Activated CD4-positive, alpha-beta T cell treated with anti-CD3 and anti-CD28 coated beads, Interleukin-2, amount 10 ng/mL, durations not matched to agents 7 days and 5 days (primary cell): Measurements from ENCODE around the gene B4GALT7. TPM values are rescaled to one million over a fixed set of nuclear protein-coding genes. Genes with fewer than 3 reads are reported as not detected.

Experiments
- CTCF ChIA-PET: fragments of 350-600 bp; sonication (Branson Sonifier 250); formaldehyde crosslinking; loops from one replicate; lab custom pipeline; 2021; ENCODE audit warnings: antibody characterized with exemption; lab: Charles Lee
- POLR2A ChIA-PET: fragments of 350-600 bp; sonication (Branson Sonifier 250); formaldehyde crosslinking; loops from one replicate; lab custom pipeline; 2021; ENCODE audit warnings: antibody characterized with exemption; lab: Charles Lee
- DNase-seq: peaks from one replicate; pipeline ENCODE4 v3.0.0-alpha.2; 2020
- H3K27ac Mint-ChIP-seq: one replicate; pipeline ENCODE4 v1.8.0; 2021; ENCODE audit warnings: mild to moderate bottlenecking, moderate library complexity, mixed read lengths
- H3K27me3 Mint-ChIP-seq: one replicate; pipeline ENCODE4 v1.8.0; 2021; ENCODE audit warnings: mixed read lengths
- H3K36me3 Mint-ChIP-seq: one replicate; pipeline ENCODE4 v1.8.0; 2021; ENCODE audit warnings: low read depth, mixed read lengths
- H3K4me1 Mint-ChIP-seq: one replicate; pipeline ENCODE4 v1.8.0; 2021; ENCODE audit warnings: mixed read lengths
- H3K4me3 Mint-ChIP-seq: one replicate; pipeline ENCODE4 v1.8.0; 2021; ENCODE audit warnings: mild to moderate bottlenecking, moderate library complexity, mixed read lengths
- H3K9me3 Mint-ChIP-seq: one replicate; pipeline ENCODE4 v1.8.0; 2021; ENCODE audit warnings: mixed read lengths
- total RNA-seq, 2 experiments: library from RNA; stranded (reverse); gene quantifications; one replicate each; pipeline ENCODE4 v1.2.3, GENCODE V29; 2021

The B4GALT7 gene
- total RNA-seq, 2 experiments from 2014 or later = 20.3 to 20.5 TPM

DNA sequence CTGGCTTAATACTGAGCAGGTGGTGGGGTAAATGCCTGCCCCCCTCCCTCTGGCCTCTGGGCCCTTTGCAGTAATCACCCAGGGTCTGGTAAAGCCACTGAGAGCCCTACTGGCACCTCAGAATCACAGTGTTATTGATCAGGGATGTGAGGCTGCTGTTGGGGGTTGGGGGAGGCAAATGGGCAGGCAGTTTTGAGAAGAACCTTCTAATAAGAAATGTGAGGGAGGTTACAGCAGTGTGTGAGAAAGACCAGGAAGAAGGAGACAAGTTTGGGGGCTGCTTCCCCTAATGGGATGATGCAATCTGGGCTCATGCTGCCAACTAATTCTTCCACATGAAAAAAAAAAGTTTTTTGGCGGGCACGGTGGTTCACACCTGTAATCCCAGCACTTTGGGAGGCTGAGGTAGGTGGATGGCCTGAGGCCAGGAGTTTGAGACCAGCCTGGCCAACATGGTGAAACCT lies 3.1 kb upstream of the B4GALT7 start:
- no peak for DNase-seq
- no peaks in the 10 kb centered on the region for H3K9me3 Mint-ChIP-seq
- H3K27me3 Mint-ChIP-seq = no peaks in the 10 kb centered on the region
- H3K4me1 Mint-ChIP-seq = peaks cover 43% of the 10 kb centered on the region
- ChIA-PET POLR2A (no interaction called here), CTCF (interaction anchor here (0.7 kb wide), 1 partner anchor 29 kb away, joined by 3 read pairs; no protein-coding TSS in a partner anchor)
- H3K36me3 Mint-ChIP-seq = peaks cover 42% of the 10 kb centered on the region
- no peak overlapping the region for H3K4me3 Mint-ChIP-seq
- no peak overlapping the region for H3K27ac Mint-ChIP-seq

GRCh38 chr5:177598477-177598876 lies 1.5 kb upstream of the B4GALT7 start:
- H3K27ac Mint-ChIP-seq = peak overlapping the region; percentile 52
- no peaks in the 10 kb centered on the region for H3K9me3 Mint-ChIP-seq
- POLR2A ChIA-PET = no interaction called here
- H3K4me1 Mint-ChIP-seq = peaks cover 35% of the 10 kb centered on the region
- no peak for DNase-seq
- no peaks in the 10 kb centered on the region for H3K27me3 Mint-ChIP-seq
- H3K4me3 Mint-ChIP-seq = peak overlapping the region; percentile 74
- peaks cover 32% of the 10 kb centered on the region for H3K36me3 Mint-ChIP-seq
- CTCF ChIA-PET = interaction anchor here (0.6 to 1.6 kb wide), 2 partner anchors 144 to 1284 kb away, joined by 3 to 4 read pairs; no protein-coding TSS in a partner anchor

DNA sequence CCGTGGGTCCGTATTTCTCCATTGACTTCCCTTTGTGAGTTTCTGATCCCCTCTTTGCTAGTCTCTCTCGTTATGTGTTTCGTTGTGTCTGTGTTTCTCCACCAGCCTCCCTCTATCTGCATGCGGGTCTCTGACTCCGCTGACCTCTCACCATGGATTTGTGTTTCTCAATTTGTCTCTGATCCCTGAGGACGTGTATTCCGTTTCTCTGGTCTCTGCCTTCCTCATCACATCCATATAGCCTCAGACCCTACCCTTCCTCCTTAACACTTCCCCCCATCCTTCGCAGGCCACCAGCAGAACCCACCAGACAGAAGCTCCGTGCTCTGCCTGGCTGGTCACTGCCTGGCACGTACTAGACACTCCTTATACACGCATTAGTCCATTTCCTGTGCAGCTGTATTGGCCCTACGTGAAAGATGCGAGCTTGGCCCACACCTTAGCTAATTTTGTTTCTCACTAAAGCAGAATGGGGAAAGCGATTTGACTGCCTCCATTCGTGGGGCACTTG lies 631 bp downstream of the B4GALT7 start:
- Mint-ChIP-seq H3K4me1 (peaks cover 31% of the 10 kb centered on the region), H3K36me3 (peaks cover 19% of the 10 kb centered on the region), H3K9me3 (no peaks in the 10 kb centered on the region), H3K4me3 (peak overlapping the region; percentile 88), H3K27ac (peak overlapping the region; percentile 79), H3K27me3 (no peaks in the 10 kb centered on the region)
- POLR2A ChIA-PET = no interaction called here
- no peak for DNase-seq
- CTCF ChIA-PET = interaction anchor here (1.5 kb wide), 1 partner anchor 129 kb away, joined by 3 read pairs; no protein-coding TSS in a partner anchor

DNA sequence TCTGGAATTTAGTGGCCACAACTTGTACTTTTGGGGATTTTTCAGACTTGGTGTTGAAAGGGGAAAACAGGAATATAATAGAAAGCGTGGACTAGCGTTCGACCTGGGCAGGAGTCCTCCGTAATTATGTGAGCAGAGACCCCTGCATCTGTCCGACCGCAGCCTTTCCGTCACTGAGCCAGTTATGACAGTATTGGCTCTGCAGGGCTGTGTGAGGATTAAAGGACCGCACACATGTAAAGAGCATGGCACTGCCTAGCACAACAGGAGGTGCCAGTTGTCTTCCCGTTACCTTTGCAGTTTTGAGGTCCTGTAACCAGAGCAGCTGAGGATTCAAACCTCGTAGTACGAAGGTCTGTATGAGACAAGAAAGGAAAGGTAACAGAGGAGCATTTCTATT lies 1.2 kb downstream of the B4GALT7 start:
- H3K9me3 Mint-ChIP-seq = no peaks in the 10 kb centered on the region
- CTCF ChIA-PET = interaction anchor here (1.1 kb wide), 1 partner anchor 9 kb away, joined by 3 read pairs; the partner anchor contains the start of gene TMED9

GRCh38 chr5:177601577-177602457 lies 1.9 kb downstream of the B4GALT7 start:
- Mint-ChIP-seq H3K36me3 (peaks cover 7% of the 10 kb centered on the region), H3K9me3 (no peaks in the 10 kb centered on the region), H3K27me3 (no peaks in the 10 kb centered on the region), H3K4me1 (peaks cover 31% of the 10 kb centered on the region), H3K4me3 (peak overlapping the region; percentile 88), H3K27ac (peak overlapping the region; percentile 42)
- DNase-seq = no peak
- CTCF ChIA-PET = interaction anchor here (1.1 kb wide), 1 partner anchor 10 kb away, joined by 3 read pairs; the partner anchor contains the start of gene TMED9
- POLR2A ChIA-PET = interaction anchor here (0.6 kb wide), 1 partner anchor 100 kb away, joined by 3 read pairs; no protein-coding TSS in a partner anchor

More for the DNA sequence above, 1.2 kb downstream of the B4GALT7 start:
- peak overlapping the region; percentile 88 for H3K4me3 Mint-ChIP-seq
- peaks cover 31% of the 10 kb centered on the region for H3K4me1 Mint-ChIP-seq
- peak overlapping the region; percentile 42 for H3K27ac Mint-ChIP-seq
- POLR2A ChIA-PET = interaction anchor here (0.6 kb wide), 1 partner anchor 101 kb away, joined by 3 read pairs; no protein-coding TSS in a partner anchor
- no peak for DNase-seq
- peaks cover 14% of the 10 kb centered on the region for H3K36me3 Mint-ChIP-seq
- H3K27me3 Mint-ChIP-seq = no peaks in the 10 kb centered on the region

- Mint-ChIP-seq H3K36me3 (peaks cover 5% of the 10 kb centered on the region), H3K4me1 (peaks cover 35% of the 10 kb centered on the region), H3K27ac (no peak overlapping the region), H3K27me3 (no peaks in the 10 kb centered on the region), H3K9me3 (no peaks in the 10 kb centered on the region), H3K4me3 (no peak overlapping the region)
- DNase-seq = no peak
- ChIA-PET CTCF (no interaction called here), POLR2A (no interaction called here)
Measured at GRCh38 chr5:177602458-177602830, 2.5 kb downstream of the B4GALT7 start.

GRCh38 chr5:177603631-177604030 lies 3.7 kb downstream of the B4GALT7 start:
- CTCF ChIA-PET = no interaction called here
- POLR2A ChIA-PET = no interaction called here
- H3K27me3 Mint-ChIP-seq = no peaks in the 10 kb centered on the region
- peaks cover 3% of the 10 kb centered on the region for H3K36me3 Mint-ChIP-seq
- no peaks in the 10 kb centered on the region for H3K9me3 Mint-ChIP-seq
- DNase-seq = no peak
- no peak overlapping the region for H3K27ac Mint-ChIP-seq
- H3K4me3 Mint-ChIP-seq = no peak overlapping the region
- H3K4me1 Mint-ChIP-seq = peaks cover 32% of the 10 kb centered on the region

DNA sequence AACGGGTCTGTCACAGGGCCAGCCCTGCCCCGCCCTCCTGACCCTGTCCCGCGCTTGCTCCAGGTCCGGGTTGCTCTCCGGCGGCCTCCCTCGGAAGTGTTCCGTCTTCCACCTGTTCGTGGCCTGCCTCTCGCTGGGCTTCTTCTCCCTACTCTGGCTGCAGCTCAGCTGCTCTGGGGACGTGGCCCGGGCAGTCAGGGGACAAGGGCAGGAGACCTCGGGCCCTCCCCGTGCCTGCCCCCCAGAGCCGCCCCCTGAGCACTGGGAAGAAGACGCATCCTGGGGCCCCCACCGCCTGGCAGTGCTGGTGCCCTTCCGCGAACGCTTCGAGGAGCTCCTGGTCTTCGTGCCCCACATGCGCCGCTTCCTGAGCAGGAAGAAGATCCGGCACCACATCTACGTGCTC lies 4.2 kb downstream of the B4GALT7 start:
- no peaks in the 10 kb centered on the region for H3K9me3 Mint-ChIP-seq
- peaks cover 3% of the 10 kb centered on the region for H3K36me3 Mint-ChIP-seq
- DNase-seq = no peak
- POLR2A ChIA-PET = no interaction called here
- CTCF ChIA-PET = no interaction called here
- H3K4me3 Mint-ChIP-seq = no peak overlapping the region
- H3K27ac Mint-ChIP-seq = no peak overlapping the region
- H3K4me1 Mint-ChIP-seq = peaks cover 28% of the 10 kb centered on the region
- no peaks in the 10 kb centered on the region for H3K27me3 Mint-ChIP-seq

- peaks cover 26% of the 10 kb centered on the region for H3K4me1 Mint-ChIP-seq
- no peak overlapping the region for H3K4me3 Mint-ChIP-seq
- no peaks in the 10 kb centered on the region for H3K27me3 Mint-ChIP-seq
- H3K36me3 Mint-ChIP-seq = peaks cover 3% of the 10 kb centered on the region
- H3K9me3 Mint-ChIP-seq = no peaks in the 10 kb centered on the region
- ChIA-PET POLR2A (no interaction called here), CTCF (no interaction called here)
- DNase-seq = no peak
- no peak overlapping the region for H3K27ac Mint-ChIP-seq
Measured at GRCh38 chr5:177604656-177605055, 4.7 kb downstream of the B4GALT7 start.

DNA sequence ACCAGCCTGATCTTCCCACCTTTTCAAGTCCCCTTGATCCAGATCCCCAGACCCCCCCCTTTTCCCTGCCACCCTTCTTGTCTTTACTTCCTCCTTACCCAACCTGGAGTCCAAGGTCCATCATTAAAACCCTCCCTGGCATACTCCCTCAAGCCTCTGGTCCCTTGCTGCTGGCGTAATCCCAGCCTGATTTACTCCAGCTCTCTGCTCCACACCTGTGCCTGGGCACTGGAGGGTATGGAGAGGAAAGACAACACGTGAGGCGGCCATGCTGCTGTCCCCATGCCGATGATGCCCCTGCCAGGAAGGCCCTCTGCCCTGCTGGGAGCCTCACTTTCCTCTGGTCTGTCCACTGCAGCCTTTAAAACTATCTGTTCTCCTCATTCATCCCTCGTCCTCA lies 5.1 kb downstream of the B4GALT7 start:
- CTCF ChIA-PET = no interaction called here
- peak overlapping the region; percentile 58 for H3K27ac Mint-ChIP-seq

DNA sequence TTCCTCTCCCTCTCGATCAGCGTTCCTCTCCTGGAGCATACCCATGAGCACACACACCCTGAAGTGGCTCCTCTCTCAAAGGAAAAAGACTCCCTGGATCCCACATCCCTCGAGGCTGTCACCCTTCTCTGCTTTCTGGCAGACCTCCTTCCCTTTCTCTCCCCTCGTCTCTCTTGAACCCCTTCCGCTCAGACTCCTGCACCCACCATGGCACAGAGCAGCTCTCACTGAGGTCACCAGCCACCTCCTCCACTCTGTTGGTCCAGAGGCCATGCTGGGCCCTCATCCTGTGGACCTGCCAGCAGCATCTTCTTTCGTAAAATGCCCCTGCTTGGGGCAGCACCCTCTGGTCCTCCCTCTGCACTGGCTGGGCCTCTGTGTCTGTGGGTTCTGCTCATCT lies 5.7 kb downstream of the B4GALT7 start:
- ChIA-PET CTCF (no interaction called here), POLR2A (no interaction called here)
- no peak for DNase-seq
- H3K27ac Mint-ChIP-seq = no peak overlapping the region
- H3K36me3 Mint-ChIP-seq = no peaks in the 10 kb centered on the region
- H3K9me3 Mint-ChIP-seq = no peaks in the 10 kb centered on the region
- no peaks in the 10 kb centered on the region for H3K27me3 Mint-ChIP-seq
- peaks cover 23% of the 10 kb centered on the region for H3K4me1 Mint-ChIP-seq
- no peak overlapping the region for H3K4me3 Mint-ChIP-seq

More for the DNA sequence above, 5.1 kb downstream of the B4GALT7 start:
- Mint-ChIP-seq H3K36me3 (peaks cover 3% of the 10 kb centered on the region), H3K4me1 (peaks cover 26% of the 10 kb centered on the region), H3K9me3 (no peaks in the 10 kb centered on the region), H3K4me3 (no peak overlapping the region), H3K27me3 (no peaks in the 10 kb centered on the region)
- DNase-seq = no peak
- POLR2A ChIA-PET = no interaction called here

- no peaks in the 10 kb centered on the region for H3K9me3 Mint-ChIP-seq
- ChIA-PET CTCF (no interaction called here), POLR2A (no interaction called here)
- H3K27me3 Mint-ChIP-seq = no peaks in the 10 kb centered on the region
- peaks cover 16% of the 10 kb centered on the region for H3K4me1 Mint-ChIP-seq
- no peak for DNase-seq
- H3K36me3 Mint-ChIP-seq = no peaks in the 10 kb centered on the region
- no peak overlapping the region for H3K4me3 Mint-ChIP-seq
- no peak overlapping the region for H3K27ac Mint-ChIP-seq
Measured at GRCh38 chr5:177606071-177607051, 6.4 kb downstream of the B4GALT7 start.
